Activated CD4-positive, alpha-beta T cell treated with anti-CD3 and anti-CD28 coated beads, Interleukin-2, amount 50 U/mL, for 24 hours (primary cell): ENCODE results near the gene ARHGEF19.

Experiments used
- DNase-seq, 2 donors: peaks; one replicate each; pipeline ENCODE4 v3.0.0-alpha.2; 2020; ENCODE audit warnings: low read depth in 1 of 2, low spot score in 1 of 2

The ARHGEF19 gene

DNA sequence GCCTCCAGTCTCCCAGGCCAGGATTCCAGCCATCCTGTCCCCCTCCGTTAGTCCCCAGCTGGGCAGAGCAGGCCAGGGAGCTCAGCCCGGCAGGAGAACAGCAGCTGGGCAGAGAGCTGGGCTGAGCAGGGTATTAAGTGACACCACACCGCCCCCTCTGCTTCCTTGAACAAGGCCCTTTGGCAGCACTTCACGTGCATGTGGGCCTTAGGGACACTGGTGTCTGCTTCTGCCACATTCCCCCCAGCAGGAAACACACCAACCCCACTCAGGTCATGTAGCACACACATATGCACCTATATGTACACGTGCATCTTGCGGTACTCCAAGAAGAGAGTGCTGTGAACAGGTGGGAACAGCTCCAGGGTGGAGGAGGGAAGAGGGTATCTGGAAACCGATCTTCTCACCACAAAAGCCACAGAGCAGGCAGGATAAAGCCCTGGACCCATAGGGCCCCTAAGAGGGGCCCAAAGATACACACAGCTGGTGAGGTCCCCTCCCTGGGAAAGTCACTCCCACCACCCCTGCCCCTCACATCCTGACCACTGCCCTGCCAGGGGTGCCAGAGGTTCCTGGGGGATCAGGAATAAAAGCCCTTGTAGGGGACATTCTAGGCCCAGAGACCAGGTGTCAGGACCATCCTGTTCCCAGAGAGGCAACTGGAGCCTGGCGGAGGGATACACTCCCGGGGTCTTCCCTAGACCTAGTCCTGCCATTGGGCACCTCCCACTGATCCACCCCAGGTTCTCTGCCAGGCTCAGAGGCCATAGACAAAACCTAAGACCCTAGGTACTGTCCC lies 61.1 kb downstream of the ARHGEF19 start:
- DNase-seq, result no peak

DNA sequence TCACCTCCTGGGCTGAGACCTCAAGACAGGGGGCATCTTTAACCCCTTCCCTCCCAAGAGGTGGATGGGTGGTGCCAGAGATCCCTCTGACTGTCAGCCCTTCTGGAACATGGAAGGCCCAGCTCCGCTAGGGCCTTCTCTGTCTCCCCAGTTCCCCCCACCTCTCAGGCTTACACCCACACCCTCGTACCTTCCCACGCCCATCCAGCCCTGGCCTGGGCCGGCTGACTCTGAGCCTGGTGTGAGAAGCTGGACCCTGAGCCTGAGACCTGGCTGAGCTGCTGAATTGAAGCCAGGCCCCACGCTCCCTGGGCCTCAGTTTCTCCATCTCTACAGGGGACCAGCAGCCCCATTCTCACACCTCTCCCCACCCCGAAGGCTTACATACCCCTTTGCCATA lies 61.9 kb downstream of the ARHGEF19 start:
- DNase-seq, result no peak

GRCh38 chr1:16149702-16150488 lies 62.6 kb downstream of the ARHGEF19 start:
- DNase-seq, result no peak

DNA sequence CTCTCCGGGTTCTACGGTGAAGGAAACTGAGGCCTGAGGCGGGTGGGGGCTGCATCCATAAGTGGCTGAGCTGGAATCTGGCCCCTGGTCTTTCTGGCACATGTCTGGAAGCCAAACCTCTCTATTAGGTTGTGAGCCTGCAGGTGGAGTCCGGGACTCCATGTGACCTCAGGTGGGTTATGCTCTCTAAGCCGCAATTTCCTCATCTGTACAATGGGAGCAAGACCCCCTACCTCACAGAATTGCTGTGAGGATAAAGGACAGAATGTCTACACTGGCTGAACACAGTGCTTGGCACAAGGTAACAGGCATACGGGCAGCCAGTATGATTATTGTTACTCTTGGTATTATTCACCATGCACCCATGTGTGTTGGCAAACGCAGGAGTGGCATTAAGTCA lies 63.3 kb downstream of the ARHGEF19 start:
- no peak for DNase-seq

DNA sequence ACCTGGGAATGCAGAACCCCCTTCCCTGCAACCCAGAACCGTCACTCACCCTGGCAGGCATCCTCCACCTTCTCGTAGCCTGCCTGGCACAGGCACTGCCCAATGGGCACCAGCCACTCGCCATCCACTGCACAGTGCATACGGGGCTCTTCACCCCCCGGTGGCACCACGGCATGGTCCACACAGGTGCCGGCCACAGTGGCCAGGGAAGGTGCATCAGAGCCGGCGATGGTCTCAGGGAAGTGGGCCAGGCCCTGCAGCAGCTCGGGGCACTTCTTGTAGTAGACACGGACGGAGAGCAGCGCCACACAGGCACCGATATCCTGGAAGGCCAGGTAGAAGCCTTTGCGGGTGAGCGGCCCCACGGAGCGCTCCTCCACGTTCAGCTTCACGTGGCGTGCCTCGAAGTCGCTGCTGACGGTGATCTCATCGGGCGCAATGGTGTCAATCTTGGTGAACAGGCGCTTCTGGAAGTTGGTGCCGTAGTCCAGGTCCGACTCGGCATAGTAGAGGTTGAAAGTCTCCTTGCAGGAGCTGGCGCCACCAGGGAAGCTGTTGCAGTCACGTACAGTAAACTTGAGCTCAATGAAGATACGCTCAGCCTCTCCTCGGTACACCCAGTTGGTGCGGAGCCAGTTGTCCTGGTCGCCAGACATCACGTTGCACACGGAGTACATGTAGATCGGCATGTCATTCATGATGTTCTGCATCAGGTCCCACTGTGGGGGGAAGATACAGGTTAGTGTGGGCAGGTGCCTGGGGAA lies 63.9 kb downstream of the ARHGEF19 start:
- no peak for DNase-seq
